Heart right ventricle (tissue), 16 donors: ENCODE data around the gene RNF123. TPM values are rescaled to one million over a fixed set of nuclear protein-coding genes. Genes with fewer than 3 reads are reported as not detected.
A peak's percentile ranks its signal among the peaks of the same experiment; 100 is the strongest.

Experiments used
- ATAC-seq, 8 donors: fragments of 200-7000 bp; cut with Tn5 transposase; one replicate each; pipeline ENCODE4 v1.9.1; 2020; ENCODE audit warnings: mild to moderate bottlenecking in 8 of 8, moderate library complexity in 8 of 8, moderate number of reproducible peaks in 1 of 8
- DNase-seq, 2 donors: peaks; one replicate each; pipeline ENCODE4 v3.0.0-alpha.2; 2020
- H3K27ac ChIP-seq, 10 donors: fragments of 200-600 bp; sonication (generic) in 2 of 10; one replicate each; pipeline versions ENCODE4 v1.5.0 to v1.8.0; 2020 to 2022; ENCODE audit warnings: mild to moderate bottlenecking in 3 of 10
- H3K27me3 ChIP-seq, 7 donors: fragments of 200-600 bp; one replicate each; pipeline ENCODE4 v1.8.0; 2021 to 2022; ENCODE audit warnings: mild to moderate bottlenecking in 2 of 7
- H3K36me3 ChIP-seq, 9 donors: fragments of 200-600 bp; sonication (generic) in 1 of 9; one replicate each; pipeline versions ENCODE4 v1.5.0 to v1.8.0; 2020 to 2022; ENCODE audit warnings: mild to moderate bottlenecking in 2 of 9
- H3K4me1 ChIP-seq, 9 donors: fragments of 200-600 bp; sonication (generic) in 1 of 9; one replicate each; pipeline versions ENCODE4 v1.5.0 to v1.8.0; 2020 to 2022; ENCODE audit warnings: mild to moderate bottlenecking in 4 of 9
- H3K4me3 ChIP-seq, 10 donors: fragments of 200-600 bp; sonication (generic) in 2 of 10; one replicate each; pipeline versions ENCODE4 v1.5.0 to v1.8.0; 2020 to 2022; ENCODE audit warnings: mild to moderate bottlenecking in 7 of 10, moderate library complexity in 2 of 10
- H3K9me3 ChIP-seq, 11 donors: fragments of 200-600 bp in 10 of 11; sonication (generic) in 2 of 11; one replicate each; pipeline versions ENCODE4 v1.5.0 to v1.8.0; 2013 to 2022; ENCODE audit warnings: mild to moderate bottlenecking in 2 of 11, control low read depth in 1 of 11, moderate library complexity in 1 of 11
- CTCF ChIP-seq, 9 donors: fragments of 200-600 bp; sonication (generic) in 2 of 9; IDR thresholded peaks; one replicate each; pipeline versions ENCODE4 v1.5.0 to v1.8.0; 2021 to 2022; ENCODE audit warnings: antibody characterized with exemption in 9 of 9, mild to moderate bottlenecking in 5 of 9, moderate library complexity in 1 of 9
- WGBS, 2 donors: extraction: QIAGEN DNeasy Blood & Tissue Kit; methylation state at CpG; one replicate each; pipeline ENCODE4 v1.1.7; 2013; ENCODE audit warnings: inconsistent platforms in 1 of 2; 5-methylcytosine and 5-hydroxymethylcytosine counted together
- intact Hi-C, 10 donors: fragments of 100-400 bp; cut with DNase I; formaldehyde crosslinking; loops; one replicate each; pipeline versions ENCODE4 v1.11.1 to v1.14.2; 2022
- polyA plus RNA-seq, 2 donors: library from polyadenylated mRNA; stranded (reverse); fragments of 200-250 nt; gene quantifications; one replicate each; pipeline ENCODE4 v1.2.3, GENCODE V29; 2013
- total RNA-seq, 10 donors: library from RNA; stranded (reverse); fragmentation: NEBNext Ultra II Directional in 3 of 10; extraction: Animal tissue kit (Norgen Biotek cat#: 25700) in 3 of 10; gene quantifications; one replicate each; pipeline versions ENCODE4 v1.2.1 to v1.2.4, GENCODE V29; 2021 to 2023
- donor health status: Arrhythmogenic right ventricular cardiomyopathy.
- donor health status: ischemic (EF 13 %, LVEDD 7.1; RV severe dilation, severe dysfunction).
- donor health status: healthy with polysubstance abuse.
- donor health status: DM: no; HTN: yes; CAD: no.
- donor health status: DM: no; HTN: no; CAD: no.
- donor health status: ischemic (EF 25% LVEDD 6.9; RV normal size, moderate dysfunction).
- donor health status: ischemic (EF 25% LVEDD 5.7; RV mildly dilated, moderate dysfunction).
- donor health status: healthy.
- donor health status: DM: yes; HTN: yes; CAD: no.
- donor health status: Ischemic cardiomyopathy.
- donor health status: ischemic (EF 35%, LVEDD 5.7; RV mildly dilated, moderate dysfunction).
- donor health status: nonischemic (EF 11% LVEDD 7.7; RV severe dilation, severe dysfunction).
- donor health status: DM: yes; HTN: yes; CAD: no.
- donor health status: PGD.
- donor health status: ischemic (EF 29% LVEDD 5.4; RV normal size, mild dysfunction).
- donor health status: nonischemic (EF 23%, LVEDD 6.1; RV moderate dilation, normal function).

Gene RNF123
- total and polyA plus RNA-seq, 12 donors: 23.6 to 61.8 (median 48.7) TPM

- Histone ChIP-seq H3K27ac (peak overlapping the region in 6 of 10 donors; percentile 15 to 72 (median 66)), H3K27me3 (no peaks in the 10 kb centered on the region), H3K36me3 (peaks cover 0 to 75% (median 18%) of the 10 kb centered on the region in 9 donors), H3K9me3 (no peaks in the 10 kb centered on the region), H3K4me1 (peaks cover 0 to 47% (median 4%) of the 10 kb centered on the region in 9 donors), H3K4me3 (no peak overlapping the region)
- intact Hi-C loops: no loop called here
- DNase-seq (no peak), ATAC-seq (peak in 4 of 8 donors; percentile 23 to 70 (median 53))
- no peak for TF ChIP-seq CTCF (IDR thresholded peaks at IDR 0.05)
- 69 to 77% methylated on average over 16 of the region's 16 CpGs for WGBS, 2 donors
Measured at GRCh38 chr3:49699281-49699979, 10.1 kb downstream of the RNF123 start.

- peaks cover 0 to 81% (median 18%) of the 10 kb centered on the region in 9 donors for H3K36me3 ChIP-seq
- H3K9me3 ChIP-seq: no peaks in the 10 kb centered on the region
- H3K27me3 ChIP-seq: no peaks in the 10 kb centered on the region
- no peak for ATAC-seq
- DNase-seq: no peak
- H3K4me3 ChIP-seq: no peak overlapping the region
- H3K4me1 ChIP-seq: peaks cover 0 to 41% (median 3%) of the 10 kb centered on the region in 9 donors
- H3K27ac ChIP-seq: peak overlapping the region in 4 of 10 donors; percentile 65 to 72 (median 68)
- intact Hi-C loops: loop anchor here in 7 of 10 donors (5.0 to 10.0 kb wide), 6 partner anchors 137 to 215 kb away; partner anchors contain the start of gene MST1R (in 3 of the 7)
- 78 to 86% methylated on average over 8 of the region's 8 CpGs for WGBS, 2 donors
- no peak for TF ChIP-seq CTCF (IDR thresholded peaks at IDR 0.05)
Measured at GRCh38 chr3:49700014-49700413, 10.7 kb downstream of the RNF123 start.

DNA sequence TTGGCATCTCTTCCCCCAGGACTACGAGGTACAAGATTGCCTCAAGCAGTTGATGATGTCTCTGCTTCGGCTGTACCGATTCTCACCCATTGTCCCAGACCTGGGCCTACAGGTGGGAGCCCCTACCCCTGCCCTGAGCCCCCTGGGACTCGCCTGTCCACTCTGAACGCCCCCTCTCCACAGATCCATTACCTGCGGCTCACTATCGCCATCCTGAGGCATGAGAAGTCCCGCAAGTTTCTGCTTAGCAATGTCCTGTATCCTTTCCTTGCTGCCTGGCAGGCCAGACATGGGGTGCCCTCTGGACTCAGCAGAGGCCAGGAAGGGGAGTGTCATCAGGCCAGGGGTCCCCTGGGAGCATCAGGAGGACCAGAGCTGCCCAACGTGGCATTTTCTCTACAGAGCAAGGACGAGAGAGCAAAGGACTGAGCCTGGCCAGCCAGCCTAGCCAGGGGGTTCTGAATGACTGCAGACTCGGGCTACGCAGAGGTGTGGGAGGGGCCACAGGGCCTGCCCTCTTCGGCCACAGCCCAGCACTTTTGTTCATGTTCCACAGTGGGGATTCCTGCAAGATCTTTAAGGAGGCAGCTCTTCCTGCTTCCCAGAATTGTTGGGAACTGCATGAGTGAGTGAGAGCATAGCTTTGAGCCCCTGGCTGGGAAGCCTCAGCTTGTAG lies 11.2 kb downstream of the RNF123 start:
- DNase-seq (no peak), ATAC-seq (no peak)
- no peak for TF ChIP-seq CTCF (IDR thresholded peaks at IDR 0.05)
- WGBS, 2 donors: 81 to 83% methylated on average over 13 of the region's 13 CpGs
- Histone ChIP-seq H3K27me3 (no peaks in the 10 kb centered on the region), H3K36me3 (peaks cover 0 to 86% (median 24%) of the 10 kb centered on the region in 9 donors), H3K27ac (peak overlapping the region in 1 of 10 donors; percentile 68), H3K9me3 (no peaks in the 10 kb centered on the region), H3K4me1 (peaks cover 0 to 35% (median 0%) of the 10 kb centered on the region in 9 donors), H3K4me3 (no peak overlapping the region)
- intact Hi-C loops: loop anchor here in 7 of 10 donors (5.0 to 10.0 kb wide), 6 partner anchors 137 to 214 kb away; partner anchors contain the start of gene MST1R (in 3 of the 7)

GRCh38 chr3:49701388-49702077 lies 12.2 kb downstream of the RNF123 start:
- Histone ChIP-seq H3K27ac (no peak overlapping the region), H3K27me3 (no peaks in the 10 kb centered on the region), H3K36me3 (peaks cover 0 to 96% (median 31%) of the 10 kb centered on the region in 9 donors), H3K4me3 (no peak overlapping the region), H3K9me3 (no peaks in the 10 kb centered on the region), H3K4me1 (peaks cover 0 to 27% (median 0%) of the 10 kb centered on the region in 9 donors)
- no peak for DNase-seq
- no peak for ATAC-seq
- peak in 7 of 9 donors; percentile 29 to 50 (median 39) for TF ChIP-seq CTCF (IDR thresholded peaks at IDR 0.05)
- 82 to 85% methylated on average over 21 of the region's 21 CpGs for WGBS, 2 donors
- intact Hi-C loops: loop anchor here in 8 of 10 donors (2.0 to 10.0 kb wide), 7 partner anchors 135 to 213 kb away; partner anchors contain the start of gene MST1R (in 3 of the 8)
